Nephron progenitor cell (in vitro differentiated cells): Measurements from ENCODE around the gene ZBTB18.

Experiments
- DNase-seq: peaks from one replicate; pipeline ENCODE4 v3.0.0; 2021
- H3K27ac Mint-ChIP-seq: 2 replicates; pipeline ENCODE4 v1.8.0; 2021; ENCODE audit warnings: mild to moderate bottlenecking, moderate library complexity, mixed read lengths
- H3K27me3 Mint-ChIP-seq: 2 replicates; pipeline ENCODE4 v1.8.0; 2021; ENCODE audit warnings: mild to moderate bottlenecking, low read depth, mixed read lengths; ENCODE audit not compliant: poor library complexity
- H3K36me3 Mint-ChIP-seq: 2 replicates; pipeline ENCODE4 v1.8.0; 2021; ENCODE audit warnings: low read depth, mixed read lengths
- H3K4me1 Mint-ChIP-seq: 2 replicates; pipeline ENCODE4 v1.8.0; 2021; ENCODE audit warnings: mixed read lengths
- H3K4me3 Mint-ChIP-seq: 2 replicates; pipeline ENCODE4 v1.8.0; 2021; ENCODE audit warnings: mild to moderate bottlenecking, moderate library complexity, mixed read lengths
- H3K9me3 Mint-ChIP-seq: 2 replicates; pipeline ENCODE4 v1.8.0; 2021; ENCODE audit warnings: mild to moderate bottlenecking, moderate library complexity, mixed read lengths
- TF ChIP-seq, protein P1 (sequence below): fragments of 200-600 bp; sonication (generic); IDR thresholded peaks from 2 replicates; pipeline ENCODE4 v1.5.0; 2021; ENCODE audit warnings: antibody characterized with exemption

Gene ZBTB18

DNA sequence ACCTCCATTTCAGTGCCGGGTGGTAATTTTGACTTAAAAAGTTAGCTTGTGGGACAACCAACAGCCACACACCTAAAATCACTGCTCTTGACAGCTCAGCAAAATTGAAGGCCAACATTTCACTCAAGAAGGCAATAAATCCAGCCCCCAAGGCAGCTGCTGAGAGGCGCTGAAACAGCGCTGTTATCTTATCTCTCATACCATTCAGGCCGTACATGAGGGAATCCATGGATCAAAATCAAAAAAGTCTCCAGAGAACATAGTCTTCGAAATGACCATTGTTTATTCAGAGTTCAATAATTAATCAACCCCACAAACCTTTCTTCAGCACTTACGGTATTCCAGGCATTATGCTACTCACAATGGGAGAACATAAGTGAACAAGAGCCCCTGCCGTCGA is 38.5 kb downstream of the ZBTB18 start:
- no peak for DNase-seq
- Mint-ChIP-seq H3K36me3 (no peaks in the 10 kb centered on the region), H3K27ac (no peak overlapping the region), H3K9me3 (peaks cover 14% of the 10 kb centered on the region), H3K4me3 (no peak overlapping the region), H3K4me1 (peaks cover 31% of the 10 kb centered on the region), H3K27me3 (peaks cover 15% of the 10 kb centered on the region)
- TF ChIP-seq, protein P1, sequence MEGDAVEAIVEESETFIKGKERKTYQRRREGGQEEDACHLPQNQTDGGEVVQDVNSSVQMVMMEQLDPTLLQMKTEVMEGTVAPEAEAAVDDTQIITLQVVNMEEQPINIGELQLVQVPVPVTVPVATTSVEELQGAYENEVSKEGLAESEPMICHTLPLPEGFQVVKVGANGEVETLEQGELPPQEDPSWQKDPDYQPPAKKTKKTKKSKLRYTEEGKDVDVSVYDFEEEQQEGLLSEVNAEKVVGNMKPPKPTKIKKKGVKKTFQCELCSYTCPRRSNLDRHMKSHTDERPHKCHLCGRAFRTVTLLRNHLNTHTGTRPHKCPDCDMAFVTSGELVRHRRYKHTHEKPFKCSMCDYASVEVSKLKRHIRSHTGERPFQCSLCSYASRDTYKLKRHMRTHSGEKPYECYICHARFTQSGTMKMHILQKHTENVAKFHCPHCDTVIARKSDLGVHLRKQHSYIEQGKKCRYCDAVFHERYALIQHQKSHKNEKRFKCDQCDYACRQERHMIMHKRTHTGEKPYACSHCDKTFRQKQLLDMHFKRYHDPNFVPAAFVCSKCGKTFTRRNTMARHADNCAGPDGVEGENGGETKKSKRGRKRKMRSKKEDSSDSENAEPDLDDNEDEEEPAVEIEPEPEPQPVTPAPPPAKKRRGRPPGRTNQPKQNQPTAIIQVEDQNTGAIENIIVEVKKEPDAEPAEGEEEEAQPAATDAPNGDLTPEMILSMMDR, result no peak

DNA sequence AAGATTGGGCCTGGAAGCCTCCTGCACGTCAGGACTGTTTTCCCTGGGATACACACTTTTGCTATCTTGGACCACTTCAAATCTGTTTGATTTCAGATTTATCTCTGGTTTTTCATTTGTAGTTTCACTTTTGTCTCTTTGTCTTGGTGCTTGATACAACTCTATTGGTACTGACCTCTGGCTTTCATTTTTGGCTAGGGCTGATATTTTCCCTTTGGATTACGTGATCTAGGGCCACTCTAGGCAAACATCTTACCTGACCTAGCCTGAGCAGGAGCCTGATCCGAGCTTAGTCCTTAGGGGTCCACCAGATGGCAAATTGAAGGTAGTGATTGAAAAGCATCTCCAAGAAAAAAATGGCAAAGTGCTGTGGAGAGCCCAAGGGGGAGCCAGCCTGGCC is 39.6 kb downstream of the ZBTB18 start:
- Mint-ChIP-seq H3K27ac (no peak overlapping the region), H3K36me3 (no peaks in the 10 kb centered on the region), H3K27me3 (peaks cover 18% of the 10 kb centered on the region), H3K4me1 (peaks cover 27% of the 10 kb centered on the region), H3K9me3 (peaks cover 13% of the 10 kb centered on the region), H3K4me3 (no peak overlapping the region)
- DNase-seq, result no peak
- TF ChIP-seq, protein P1, result no peak

DNA sequence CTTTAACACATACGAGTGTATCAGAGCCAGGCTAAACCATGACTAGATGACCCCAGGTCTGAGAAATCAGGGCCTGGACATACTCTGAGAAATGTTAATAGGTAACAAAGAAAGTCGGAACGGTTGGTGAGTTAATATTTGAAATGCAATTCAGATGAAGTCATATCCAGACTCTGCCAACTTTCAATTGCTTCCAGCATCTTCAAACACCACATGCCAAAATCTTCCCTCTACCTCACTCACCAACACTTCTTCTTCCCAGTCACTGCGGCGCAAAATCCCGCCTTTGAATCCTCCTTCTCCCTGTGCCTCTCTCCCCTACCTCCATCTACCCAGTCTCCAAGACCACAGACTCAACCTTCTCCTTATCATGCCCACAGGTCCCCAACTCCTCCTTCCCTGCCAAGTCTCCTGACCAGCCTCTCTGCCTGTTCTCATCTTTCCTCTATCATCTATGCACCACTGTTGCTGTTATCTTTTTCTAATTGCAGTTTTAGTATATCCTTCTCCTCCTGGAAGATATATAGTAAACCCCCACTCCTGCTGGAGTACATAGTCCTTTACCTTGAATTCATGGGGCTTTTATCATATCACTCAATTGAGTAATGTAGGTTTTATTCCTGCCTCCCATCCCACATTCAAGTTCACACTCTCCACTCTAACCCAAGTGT is 41.3 kb downstream of the ZBTB18 start:
- H3K36me3 Mint-ChIP-seq, result no peaks in the 10 kb centered on the region
- DNase-seq, result no peak
- H3K27ac Mint-ChIP-seq, result peak overlapping the region; percentile 1
- peaks cover 12% of the 10 kb centered on the region for H3K27me3 Mint-ChIP-seq
- TF ChIP-seq, protein P1, result no peak
- H3K9me3 Mint-ChIP-seq, result no peaks in the 10 kb centered on the region
- H3K4me1 Mint-ChIP-seq, result peaks cover 32% of the 10 kb centered on the region
- H3K4me3 Mint-ChIP-seq, result no peak overlapping the region

DNA sequence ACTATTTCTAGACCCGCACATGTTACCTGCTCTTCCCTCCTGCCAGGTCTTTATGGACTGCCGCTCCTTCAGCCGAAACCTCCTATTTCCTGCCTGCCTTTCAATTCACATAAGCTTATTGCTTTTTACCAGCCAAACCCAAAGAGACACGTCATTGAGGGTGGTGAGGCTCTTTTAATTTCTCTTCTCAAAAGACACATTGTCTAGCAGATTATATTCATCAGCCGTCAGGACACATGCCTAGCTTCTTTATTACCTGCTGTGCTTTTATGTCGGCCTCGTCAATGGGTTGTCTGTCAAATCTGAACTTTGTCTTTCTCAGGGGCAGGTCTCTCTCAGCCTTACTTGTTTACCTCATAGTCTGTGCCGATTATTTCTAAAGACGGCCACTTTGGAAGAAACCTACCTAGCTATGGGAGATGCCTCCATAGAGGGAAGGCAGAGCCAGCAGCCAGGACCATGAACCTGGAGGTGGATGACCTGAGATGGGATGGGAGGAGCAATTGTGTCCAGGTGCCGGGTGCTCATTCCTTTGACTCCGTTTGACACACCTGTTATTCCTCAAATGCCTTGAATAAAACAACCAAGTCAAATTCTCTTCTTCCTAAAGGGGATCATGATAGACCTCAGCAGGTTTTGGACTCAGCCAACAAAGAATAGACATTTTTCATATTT is 42.0 kb downstream of the ZBTB18 start:
- H3K27ac Mint-ChIP-seq, result no peak overlapping the region
- no peaks in the 10 kb centered on the region for H3K36me3 Mint-ChIP-seq
- peaks cover 32% of the 10 kb centered on the region for H3K4me1 Mint-ChIP-seq
- no peaks in the 10 kb centered on the region for H3K9me3 Mint-ChIP-seq
- H3K27me3 Mint-ChIP-seq, result peaks cover 12% of the 10 kb centered on the region
- TF ChIP-seq, protein P1, result no peak
- no peak overlapping the region for H3K4me3 Mint-ChIP-seq
- no peak for DNase-seq

DNA sequence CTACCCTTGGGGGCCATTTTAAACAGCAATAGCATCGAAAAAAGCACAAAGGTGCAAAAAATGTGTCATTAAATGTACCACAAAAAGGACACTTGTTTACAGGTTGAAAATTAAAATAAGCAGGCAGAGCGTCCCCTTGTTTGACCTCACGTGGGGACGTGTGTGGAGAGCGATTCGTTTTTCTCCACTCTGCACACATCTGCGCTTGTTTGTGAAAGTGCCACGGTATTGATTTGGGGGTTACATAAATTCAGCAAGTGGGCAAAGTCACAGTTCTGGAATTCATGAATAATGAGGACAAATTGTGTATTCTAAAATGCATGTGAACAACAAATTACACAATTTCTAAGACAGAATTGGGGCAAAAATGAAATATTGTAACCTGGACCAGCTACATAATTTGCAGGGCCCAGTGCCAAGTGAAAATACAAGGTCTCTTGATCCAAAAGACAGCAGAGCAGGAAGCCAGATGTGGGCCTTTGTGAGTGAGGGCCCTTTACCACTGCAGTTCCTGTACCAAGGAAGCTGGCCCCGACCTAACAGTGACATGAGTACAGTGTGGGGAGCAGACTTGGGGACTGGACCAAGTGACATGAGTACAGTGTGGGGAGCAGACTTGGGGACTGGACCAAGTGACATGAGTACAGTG is 43.9 kb downstream of the ZBTB18 start:
- no peak overlapping the region for H3K4me3 Mint-ChIP-seq
- TF ChIP-seq, protein P1, result no peak
- H3K27ac Mint-ChIP-seq, result no peak overlapping the region
- peaks cover 12% of the 10 kb centered on the region for H3K27me3 Mint-ChIP-seq
- H3K4me1 Mint-ChIP-seq, result peaks cover 35% of the 10 kb centered on the region
- H3K9me3 Mint-ChIP-seq, result peaks cover 10% of the 10 kb centered on the region
- no peak for DNase-seq
- no peaks in the 10 kb centered on the region for H3K36me3 Mint-ChIP-seq
